SU-DHL-6 (cell line): Measurements from ENCODE around the gene NUDT8.
"Not testable (repeated sequence)": the region's sequence is repeated elsewhere in the genome, so short reads cannot be mapped to it uniquely, and the experiment has no call there.

Experiments
- H2AFZ ChIP-seq: fragments of 200-600 bp; sonication (generic); 2 replicates; pipeline ENCODE4 v1.6.1; 2014; ENCODE audit warnings: low read depth, mild to moderate bottlenecking, moderate library complexity, mixed read lengths, antibody characterized with exemption, low read length; ENCODE audit not compliant: severe bottlenecking
- H3F3A ChIP-seq: fragments of 200-600 bp; shearing (Covaris generic); 2 replicates; pipeline ENCODE4 v1.6.0; 2016; ENCODE audit warnings: antibody characterized with exemption, mild to moderate bottlenecking; ENCODE audit not compliant: insufficient read depth
- H3K27ac ChIP-seq: fragments of 200-600 bp; sonication (generic); 2 replicates; pipeline ENCODE4 v1.5.1; 2016; ENCODE audit warnings: low read depth, mild to moderate bottlenecking, low read length, moderate library complexity, mixed read lengths
- H3K27me3 ChIP-seq: fragments of 200-600 bp; sonication (generic), shearing (Covaris generic); 2 replicates; pipeline ENCODE4 v1.6.0; 2014; ENCODE audit warnings: mild to moderate bottlenecking, low read length
- H3K36me3 ChIP-seq: fragments of 200-600 bp; sonication (generic); 2 replicates; pipeline ENCODE4 v1.6.1; 2014; ENCODE audit warnings: mild to moderate bottlenecking, low read length, mixed read lengths
- H3K4me2 ChIP-seq: fragments of 300-600, 200-600 bp; shearing (Covaris generic), sonication (generic); 2 replicates; pipeline ENCODE4 v1.6.0; 2014; ENCODE audit warnings: low read length, low read depth, mild to moderate bottlenecking; ENCODE audit not compliant: poor library complexity, severe bottlenecking
- H3K4me3 ChIP-seq: fragments of 200-600 bp; sonication (generic); 2 replicates; pipeline ENCODE4 v1.5.1; 2014; ENCODE audit warnings: antibody characterized with exemption, low read length, mild to moderate bottlenecking, mixed read lengths; ENCODE audit not compliant: insufficient read depth, poor library complexity, severe bottlenecking
- H3K79me2 ChIP-seq: fragments of 200-600 bp; sonication (generic); 2 replicates; pipeline ENCODE4 v1.6.1; 2014; ENCODE audit warnings: mild to moderate bottlenecking, low read length, moderate library complexity; ENCODE audit not compliant: insufficient read depth
- H3K9ac ChIP-seq: fragments of 200-600 bp; sonication (generic); 2 replicates; pipeline ENCODE4 v1.7.0; 2014; ENCODE audit warnings: mild to moderate bottlenecking, low read length
- H3K9me2 ChIP-seq: fragments of 200-600 bp; sonication (generic); replicated peaks from 2 replicates; pipeline ENCODE4 v1.6.1; 2014; ENCODE audit warnings: low read length; ENCODE audit not compliant: insufficient read depth
- H3K9me3 ChIP-seq: fragments of 200-600 bp; sonication (generic); 2 replicates; pipeline ENCODE4 v1.6.1; 2014; ENCODE audit warnings: low read length, mixed read lengths; ENCODE audit not compliant: insufficient read depth
- H4K20me1 ChIP-seq: fragments of 200-600 bp; sonication (generic); 2 replicates; pipeline ENCODE4 v1.6.1; 2014; ENCODE audit warnings: low read depth, mild to moderate bottlenecking, antibody characterized with exemption, low read length, moderate library complexity, mixed read lengths
- EZH2phosphoT487 ChIP-seq: fragments of 200-600 bp; sonication (generic), shearing (Covaris generic); conservative IDR thresholded peaks from 2 replicates; pipeline ENCODE4 v1.6.1; 2018; ENCODE audit warnings: mild to moderate bottlenecking, antibody characterized with exemption, low read length, moderate library complexity, mixed read lengths
- TF ChIP-seq, protein P1 (sequence below): fragments of 200-600 bp; sonication (generic); IDR thresholded peaks from one replicate; pipeline ENCODE4 v1.5.1; 2017; ENCODE audit warnings: antibody characterized with exemption, mild to moderate bottlenecking, low read length, moderate library complexity; ENCODE audit not compliant: insufficient read depth, poor library complexity, severe bottlenecking

The NUDT8 gene

DNA sequence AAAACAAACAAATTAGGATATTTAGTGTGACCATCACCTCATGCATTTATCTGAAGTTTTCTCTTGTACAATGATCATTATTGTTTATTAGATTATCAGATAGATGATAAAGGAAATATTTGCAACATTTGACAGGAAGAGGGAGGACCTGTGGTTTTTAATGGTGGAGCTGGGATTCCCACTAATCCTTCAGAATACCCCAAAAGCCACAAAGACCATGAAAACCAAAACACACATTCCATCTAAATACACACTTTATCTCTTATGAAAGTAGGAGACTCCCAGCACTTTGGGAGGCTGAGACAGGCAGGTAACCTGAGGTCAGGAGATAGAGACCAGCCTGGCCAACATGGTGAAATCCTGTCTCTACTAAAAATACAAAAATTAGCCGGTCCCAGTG is 30.6 kb downstream of the NUDT8 start:
- no peaks in the 10 kb centered on the region for H3K79me2 ChIP-seq
- 0 out of 2 replicates have a peak, but pooled peaks cover 4% of the 10 kb centered on the region for H3K9me3 ChIP-seq
- no peak overlapping the region for H2AFZ ChIP-seq
- no peak overlapping the region for H3K4me2 ChIP-seq
- no peak overlapping the region for H3K4me3 ChIP-seq
- no peaks in the 10 kb centered on the region for H4K20me1 ChIP-seq
- no peaks in the 10 kb centered on the region for H3K36me3 ChIP-seq
- H3F3A ChIP-seq = peaks cover 17% of the 10 kb centered on the region; the same call in 1 of the 2 replicates
- no peaks in the 10 kb centered on the region for H3K27me3 ChIP-seq
- no peaks in the 10 kb centered on the region for H3K9me2 ChIP-seq
- H3K9ac ChIP-seq = no peak overlapping the region
- no peak for TF ChIP-seq EZH2phosphoT487
- TF ChIP-seq, protein P1, sequence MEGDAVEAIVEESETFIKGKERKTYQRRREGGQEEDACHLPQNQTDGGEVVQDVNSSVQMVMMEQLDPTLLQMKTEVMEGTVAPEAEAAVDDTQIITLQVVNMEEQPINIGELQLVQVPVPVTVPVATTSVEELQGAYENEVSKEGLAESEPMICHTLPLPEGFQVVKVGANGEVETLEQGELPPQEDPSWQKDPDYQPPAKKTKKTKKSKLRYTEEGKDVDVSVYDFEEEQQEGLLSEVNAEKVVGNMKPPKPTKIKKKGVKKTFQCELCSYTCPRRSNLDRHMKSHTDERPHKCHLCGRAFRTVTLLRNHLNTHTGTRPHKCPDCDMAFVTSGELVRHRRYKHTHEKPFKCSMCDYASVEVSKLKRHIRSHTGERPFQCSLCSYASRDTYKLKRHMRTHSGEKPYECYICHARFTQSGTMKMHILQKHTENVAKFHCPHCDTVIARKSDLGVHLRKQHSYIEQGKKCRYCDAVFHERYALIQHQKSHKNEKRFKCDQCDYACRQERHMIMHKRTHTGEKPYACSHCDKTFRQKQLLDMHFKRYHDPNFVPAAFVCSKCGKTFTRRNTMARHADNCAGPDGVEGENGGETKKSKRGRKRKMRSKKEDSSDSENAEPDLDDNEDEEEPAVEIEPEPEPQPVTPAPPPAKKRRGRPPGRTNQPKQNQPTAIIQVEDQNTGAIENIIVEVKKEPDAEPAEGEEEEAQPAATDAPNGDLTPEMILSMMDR = no peak
- H3K27ac ChIP-seq = no peak overlapping the region

DNA sequence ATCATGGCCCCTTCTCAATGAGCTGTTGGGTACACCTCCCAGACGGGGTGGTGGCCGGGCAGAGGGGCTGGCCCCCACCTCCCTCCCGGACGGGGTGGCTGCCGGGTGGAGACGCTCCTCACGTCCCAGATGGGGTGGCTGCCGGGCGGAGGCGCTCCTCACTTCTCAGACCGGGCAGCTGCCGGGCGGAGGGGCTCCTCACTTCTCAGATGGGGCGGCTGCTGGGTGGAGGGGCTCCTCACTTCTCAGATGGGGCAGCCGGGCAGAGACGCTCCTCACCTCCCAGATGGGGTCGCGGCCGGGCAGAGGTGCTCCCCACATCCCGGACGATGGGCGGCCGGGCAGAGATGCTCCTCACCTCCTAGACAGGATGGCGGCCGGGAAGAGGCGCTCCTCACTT is 31.8 kb downstream of the NUDT8 start:
- not testable (repeated sequence) for H3K4me2 ChIP-seq, H4K20me1 ChIP-seq, H3K27ac ChIP-seq, H3K36me3 ChIP-seq, H2AFZ ChIP-seq, H3K9me3 ChIP-seq, H3K79me2 ChIP-seq, H3K27me3 ChIP-seq, H3K9ac ChIP-seq, H3K4me3 ChIP-seq, H3K9me2 ChIP-seq
- H3F3A ChIP-seq = peaks cover 17% of the 10 kb centered on the region; the same call in 1 of the 2 replicates

DNA sequence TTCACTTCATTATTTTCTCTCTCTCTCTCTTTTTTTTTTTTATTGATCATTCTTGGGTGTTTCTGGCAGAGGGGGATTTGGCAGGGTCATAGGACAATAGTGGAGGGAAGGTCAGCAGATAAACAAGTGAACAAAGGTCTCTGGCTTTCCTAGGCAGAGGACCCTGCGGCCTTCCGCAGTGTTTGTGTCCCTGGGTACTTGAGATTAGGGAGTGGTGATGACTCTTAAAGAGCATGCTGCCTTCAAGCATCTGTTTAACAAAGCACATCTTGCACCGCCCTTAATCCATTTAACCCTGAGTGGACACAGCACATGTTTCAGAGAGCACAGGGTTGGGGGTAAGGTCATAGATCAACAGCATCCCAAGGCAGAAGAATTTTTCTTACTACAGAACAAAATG is 32.3 kb downstream of the NUDT8 start:
- H3K9me2 ChIP-seq, H3K9me3 ChIP-seq, H3K9ac ChIP-seq, H3K79me2 ChIP-seq, H3K4me2 ChIP-seq, H3K27me3 ChIP-seq, H4K20me1 ChIP-seq, H3K36me3 ChIP-seq, H2AFZ ChIP-seq, H3K4me3 ChIP-seq, H3K27ac ChIP-seq: not testable (repeated sequence)
- peaks cover 17% of the 10 kb centered on the region; the same call in 1 of the 2 replicates for H3F3A ChIP-seq

DNA sequence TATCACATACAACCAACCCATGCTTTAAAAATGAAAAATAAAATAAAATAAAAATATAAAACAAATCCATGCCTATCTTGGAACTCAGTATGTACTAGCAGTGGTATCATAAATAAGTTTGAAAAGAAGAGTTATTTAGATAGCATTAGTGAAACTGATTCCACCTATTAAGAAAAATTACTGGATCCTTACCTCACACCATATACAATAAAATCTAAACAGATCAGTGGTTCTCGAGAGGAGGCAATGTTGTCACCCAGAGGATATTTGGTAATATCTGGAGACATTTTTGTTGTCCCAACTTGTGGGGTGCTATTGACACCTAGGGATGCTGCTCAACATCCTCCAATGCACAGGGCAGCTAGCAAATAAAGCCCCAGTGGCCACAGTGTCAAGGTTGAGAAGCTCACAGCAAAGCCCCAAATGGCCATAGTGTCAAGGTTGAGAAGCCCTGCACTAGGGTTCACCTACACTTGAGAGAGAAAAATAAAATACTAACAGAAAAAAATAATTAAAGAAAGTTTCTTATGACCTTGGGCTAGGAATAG is 32.9 kb downstream of the NUDT8 start:
- Histone ChIP-seq H3K27ac (no peak overlapping the region), H3K9me3 (no peaks in the 10 kb centered on the region), H3K36me3 (no peaks in the 10 kb centered on the region), H4K20me1 (no peaks in the 10 kb centered on the region), H3K4me2 (no peak overlapping the region), H3K9me2 (no peaks in the 10 kb centered on the region), H3K4me3 (no peak overlapping the region), H2AFZ (no peak overlapping the region), H3K9ac (no peak overlapping the region), H3K27me3 (no peaks in the 10 kb centered on the region), H3F3A (peaks cover 21% of the 10 kb centered on the region), H3K79me2 (no peaks in the 10 kb centered on the region)
- TF ChIP-seq, protein P1 = no peak
- TF ChIP-seq EZH2phosphoT487 = no peak
